Hematopoietic multipotent progenitor cell (in vitro differentiated cells): ENCODE measurements around the gene OR2A5. TPM values are rescaled to one million over a fixed set of nuclear protein-coding genes. Genes with fewer than 3 reads are reported as not detected.
"Not testable (repeated sequence)": the region's sequence is repeated elsewhere in the genome, so short reads cannot be mapped to it uniquely, and the experiment has no call there.

ENCODE experiments used
- DNase-seq, 3 donors: peaks; one replicate each; pipeline ENCODE4 v3.0.0-alpha.2; 2011 to 2015; ENCODE audit warnings: low read depth in 2 of 3, low spot score in 2 of 3
- total RNA-seq: library from RNA; depleted of rRNA; stranded (reverse); fragments of >200 nt; gene quantifications from one replicate; pipeline ENCODE4 v1.2.3, GENCODE V29; 2012

OR2A5 gene
- total RNA-seq: not detected

GRCh38 chr7:144048648-144049047 lies at the start of gene OR2A5:
OR2A5 (plus strand) TSS chr7:144048948; CDS start chr7:144050402, 1,454 bp downstream.
- no peak for DNase-seq

GRCh38 chr7:144000020-144000419 lies 48.7 kb upstream of the OR2A5 start, which contains the start of gene OR6B1:
OR6B1 (plus strand) TSS chr7:144000320; CDS start chr7:144003997, 3,677 bp downstream.
- no peak for DNase-seq

- no peak for DNase-seq
These were observed 47.2 kb upstream of the OR2A5 start for GRCh38 chr7:144001543-144001942.

GRCh38 chr7:144004703-144005102 lies 44.0 kb upstream of the OR2A5 start:
- no peak for DNase-seq

- DNase-seq: no peak
These were observed 42.6 kb upstream of the OR2A5 start for GRCh38 chr7:144006029-144006691.

- no peak for DNase-seq
These were observed 42.1 kb upstream of the OR2A5 start for GRCh38 chr7:144006692-144007042.

- no peak for DNase-seq
These were observed 39.4 kb upstream of the OR2A5 start for GRCh38 chr7:144009361-144009760.

GRCh38 chr7:144010061-144010460 lies 38.7 kb upstream of the OR2A5 start:
- peak in 1 of 3 donors; percentile 6 for DNase-seq

GRCh38 chr7:144010821-144011220 lies 37.9 kb upstream of the OR2A5 start:
- not testable (repeated sequence) for DNase-seq

GRCh38 chr7:144011458-144012230 lies 37.1 kb upstream of the OR2A5 start:
- DNase-seq: no peak

GRCh38 chr7:144018065-144018464 lies 30.7 kb upstream of the OR2A5 start:
- no peak for DNase-seq

- DNase-seq: peak in 1 of 3 donors; percentile 16
These were observed 29.3 kb upstream of the OR2A5 start for GRCh38 chr7:144019457-144019856.

- no peak for DNase-seq
These were observed 28.4 kb upstream of the OR2A5 start for GRCh38 chr7:144020340-144020739.

- no peak for DNase-seq
These were observed 26.6 kb upstream of the OR2A5 start for GRCh38 chr7:144022169-144022568.

GRCh38 chr7:144023171-144023827 lies 25.4 kb upstream of the OR2A5 start:
- no peak for DNase-seq

- DNase-seq: no peak
These were observed 24.5 kb upstream of the OR2A5 start for GRCh38 chr7:144024213-144024612.

GRCh38 chr7:144026203-144026883 lies 22.4 kb upstream of the OR2A5 start:
- no peak for DNase-seq

GRCh38 chr7:144027070-144027469 lies 21.7 kb upstream of the OR2A5 start:
- DNase-seq: peak in 2 of 3 donors; percentile 10 to 66

- no peak for DNase-seq
These were observed 20.8 kb upstream of the OR2A5 start for GRCh38 chr7:144027974-144028373.

GRCh38 chr7:144028547-144028946 lies 20.2 kb upstream of the OR2A5 start:
- no peak for DNase-seq

- DNase-seq: no peak
These were observed 16.2 kb upstream of the OR2A5 start for GRCh38 chr7:144032516-144032915.
